ENCODE data around the gene ZDHHC11.

The ZDHHC11 gene

GRCh38 chr5:746258-746761 is 104.5 kb downstream of the ZDHHC11 start:
- DNase-seq (ENCODE audit: low spot score), result no peak
